HG03565 (cell line): Measurements from ENCODE around the gene TMOD3.
A peak's percentile ranks its signal among the peaks of the same experiment; 100 is the strongest.
"Not testable (repeated sequence)": the region's sequence is repeated elsewhere in the genome, so short reads cannot be mapped to it uniquely, and the experiment has no call there.

Source experiments
- ATAC-seq: cut with Tn5 transposase; IDR thresholded peaks from one replicate; pipeline ENCODE4 v1.9.1; 2021; ENCODE audit warnings: mild to moderate bottlenecking, moderate library complexity; ENCODE audit not compliant: unreplicated experiment

The TMOD3 gene

GRCh38 chr15:51829376-51830275 lies at the start of gene TMOD3:
Gene TMOD3, plus strand, starts transcription at chr15:51829653. Its CDS starts 33,232 bp downstream, at chr15:51862885.
- peak; percentile 80 for ATAC-seq

GRCh38 chr15:51780636-51781035 lies 48.8 kb upstream of the TMOD3 start:
- ATAC-seq = no peak

- no peak for ATAC-seq
These were observed 47.9 kb upstream of the TMOD3 start for GRCh38 chr15:51781506-51781905.

GRCh38 chr15:51782357-51782896 lies 47.0 kb upstream of the TMOD3 start:
- no peak for ATAC-seq

- no peak for ATAC-seq
These were observed 45.5 kb upstream of the TMOD3 start for GRCh38 chr15:51783967-51784366.

- not testable (repeated sequence) for ATAC-seq
These were observed 42.3 kb upstream of the TMOD3 start for GRCh38 chr15:51787130-51787529.

GRCh38 chr15:51792474-51792873 lies 37.0 kb upstream of the TMOD3 start:
- ATAC-seq = not testable (repeated sequence)

GRCh38 chr15:51793521-51794305 lies 35.7 kb upstream of the TMOD3 start:
- ATAC-seq = no peak

GRCh38 chr15:51796847-51797401 lies 32.5 kb upstream of the TMOD3 start:
- no peak for ATAC-seq

- ATAC-seq = no peak
These were observed 31.2 kb upstream of the TMOD3 start for GRCh38 chr15:51798281-51798680.

- ATAC-seq = no peak
These were observed 29.9 kb upstream of the TMOD3 start for GRCh38 chr15:51799282-51800252.

GRCh38 chr15:51801391-51801835 lies 28.0 kb upstream of the TMOD3 start:
- no peak for ATAC-seq

- no peak for ATAC-seq
These were observed 26.9 kb upstream of the TMOD3 start for GRCh38 chr15:51802593-51802992.

GRCh38 chr15:51803965-51804364 lies 25.5 kb upstream of the TMOD3 start:
- no peak for ATAC-seq

GRCh38 chr15:51806123-51806522 lies 23.3 kb upstream of the TMOD3 start:
- ATAC-seq = no peak

- ATAC-seq = no peak
These were observed 20.0 kb upstream of the TMOD3 start for GRCh38 chr15:51809457-51809856.

GRCh38 chr15:51812598-51812997 lies 16.9 kb upstream of the TMOD3 start:
- ATAC-seq = no peak

GRCh38 chr15:51814606-51815005 lies 14.8 kb upstream of the TMOD3 start:
- no peak for ATAC-seq

- no peak for ATAC-seq
These were observed 12.8 kb upstream of the TMOD3 start for GRCh38 chr15:51816611-51817010.

- no peak for ATAC-seq
These were observed 11.3 kb upstream of the TMOD3 start for GRCh38 chr15:51818150-51818549.
